Central memory CD8-positive, alpha-beta T cell (primary cell): Measurements from ENCODE around the gene MAP2K5.

Experiments
- ATAC-seq: fragments of 150-1000 bp; cut with Tn5 transposase; replicated peaks from 2 replicates; pipeline ENCODE4 v1.10.0; 2022; ENCODE audit warnings: mild to moderate bottlenecking, moderate FRiP score, moderate number of reproducible peaks; ENCODE audit not compliant: poor library complexity, severe bottlenecking; ENCODE audit errors: extremely low read depth
- DNase-seq, 2 donors: peaks; one replicate each; pipeline ENCODE4 v3.0.0; 2021; ENCODE audit warnings: low spot score in 2 of 2
- H3K27ac Mint-ChIP-seq: one replicate; pipeline ENCODE4 v1.8.0; 2022; ENCODE audit warnings: low read depth, mild to moderate bottlenecking, moderate library complexity, mixed read lengths
- H3K27me3 Mint-ChIP-seq: one replicate; pipeline ENCODE4 v1.8.0; 2022; ENCODE audit warnings: mixed read lengths
- H3K36me3 Mint-ChIP-seq: one replicate; pipeline ENCODE4 v1.8.0; 2022; ENCODE audit warnings: mild to moderate bottlenecking, moderate library complexity, mixed read lengths; ENCODE audit not compliant: insufficient read depth
- H3K4me1 Mint-ChIP-seq: one replicate; pipeline ENCODE4 v1.8.0; 2022; ENCODE audit warnings: mixed read lengths
- H3K4me3 Mint-ChIP-seq: one replicate; pipeline ENCODE4 v1.8.0; 2022; ENCODE audit warnings: mild to moderate bottlenecking, moderate library complexity, mixed read lengths
- H3K9me3 Mint-ChIP-seq: one replicate; pipeline ENCODE4 v1.8.0; 2022; ENCODE audit warnings: mixed read lengths

The MAP2K5 gene

DNA sequence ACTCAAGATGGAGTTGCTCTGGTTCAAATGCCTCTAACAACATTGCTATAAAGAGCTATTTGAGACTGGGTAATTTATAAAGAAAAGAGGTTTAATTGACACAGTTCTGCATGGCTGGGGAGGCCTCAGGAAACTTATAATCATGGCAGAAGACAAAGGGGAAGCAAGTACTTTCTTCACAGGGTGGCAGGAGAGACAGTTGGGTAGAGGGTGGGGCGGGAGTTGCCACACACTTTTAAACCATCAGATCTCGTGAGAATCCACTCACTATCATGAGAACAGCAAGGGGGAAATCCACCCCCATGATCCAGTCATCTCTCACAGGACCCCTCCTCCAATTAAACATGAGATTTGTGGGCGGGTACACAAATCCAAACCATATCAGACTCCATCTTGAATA lies 30.7 kb downstream of the MAP2K5 start:
- H3K4me1 Mint-ChIP-seq = peaks cover 6% of the 10 kb centered on the region
- no peak for DNase-seq
- H3K9me3 Mint-ChIP-seq = no peaks in the 10 kb centered on the region
- no peaks in the 10 kb centered on the region for H3K27me3 Mint-ChIP-seq
- ATAC-seq = no peak
- H3K27ac Mint-ChIP-seq = no peak overlapping the region
- no peak overlapping the region for H3K4me3 Mint-ChIP-seq
- peaks cover 8% of the 10 kb centered on the region for H3K36me3 Mint-ChIP-seq

- no peaks in the 10 kb centered on the region for H3K27me3 Mint-ChIP-seq
- H3K4me1 Mint-ChIP-seq = peaks cover 6% of the 10 kb centered on the region
- ATAC-seq (no peak), DNase-seq (no peak)
- H3K36me3 Mint-ChIP-seq = peaks cover 5% of the 10 kb centered on the region
- H3K9me3 Mint-ChIP-seq = no peaks in the 10 kb centered on the region
- H3K27ac Mint-ChIP-seq = no peak overlapping the region
- no peak overlapping the region for H3K4me3 Mint-ChIP-seq
Observed at GRCh38 chr15:67575039-67575502, 32.6 kb downstream of the MAP2K5 start.

DNA sequence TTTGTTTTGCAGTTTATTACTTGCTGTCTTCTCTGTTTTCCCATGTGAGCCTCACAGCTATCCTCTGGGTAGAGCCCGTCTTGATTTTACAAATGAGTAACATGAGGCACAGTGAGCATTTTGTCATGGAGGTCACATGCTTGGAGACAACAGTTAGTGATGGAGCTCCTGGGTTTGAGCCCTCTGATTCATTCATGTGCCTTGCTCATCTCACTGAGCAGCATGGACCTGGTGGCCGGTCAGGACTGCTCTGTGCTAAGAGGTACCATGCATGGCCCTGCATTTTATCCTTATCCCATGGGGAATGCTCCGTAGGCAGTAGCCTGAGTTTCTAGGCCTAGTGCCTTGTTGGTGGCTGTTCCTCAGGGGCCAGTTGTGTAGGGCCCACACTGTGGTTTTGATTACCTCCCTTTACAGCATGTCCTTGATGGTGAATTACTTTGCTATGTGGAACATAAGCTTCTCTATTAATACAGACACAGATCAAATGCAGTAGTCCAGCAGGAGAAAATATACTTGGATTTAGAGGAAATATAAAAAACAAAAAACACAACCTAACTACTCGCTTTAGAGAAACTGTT lies 35.6 kb downstream of the MAP2K5 start:
- peaks cover 6% of the 10 kb centered on the region for H3K4me1 Mint-ChIP-seq
- no peaks in the 10 kb centered on the region for H3K9me3 Mint-ChIP-seq
- peaks cover 2% of the 10 kb centered on the region for H3K36me3 Mint-ChIP-seq
- H3K27ac Mint-ChIP-seq = no peak overlapping the region
- H3K27me3 Mint-ChIP-seq = no peaks in the 10 kb centered on the region
- ATAC-seq (no peak), DNase-seq (no peak)
- H3K4me3 Mint-ChIP-seq = no peak overlapping the region

GRCh38 chr15:67579164-67579563 lies 36.7 kb downstream of the MAP2K5 start:
- DNase-seq (no peak), ATAC-seq (no peak)
- Mint-ChIP-seq H3K36me3 (no peaks in the 10 kb centered on the region), H3K27ac (no peak overlapping the region), H3K4me1 (peaks cover 1% of the 10 kb centered on the region), H3K27me3 (no peaks in the 10 kb centered on the region), H3K4me3 (no peak overlapping the region), H3K9me3 (no peaks in the 10 kb centered on the region)

DNA sequence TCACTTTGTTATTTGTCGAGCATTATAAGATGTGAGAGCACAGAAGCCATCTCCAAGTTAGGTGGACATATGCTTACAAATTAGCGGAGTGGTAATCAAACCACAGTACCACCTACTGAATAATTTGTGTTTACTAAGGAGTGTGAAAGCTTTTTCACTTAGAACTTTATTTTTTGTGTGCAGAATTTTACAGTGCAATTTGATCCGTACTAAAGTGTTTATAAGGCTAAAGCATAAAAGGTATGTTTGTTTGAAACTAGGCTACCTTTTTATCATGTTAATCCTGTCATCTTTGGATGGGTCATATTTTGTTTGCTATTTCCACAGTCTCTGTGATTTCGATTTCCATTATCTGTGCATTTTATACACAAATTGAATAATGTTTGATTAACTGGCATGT lies 37.5 kb downstream of the MAP2K5 start:
- Mint-ChIP-seq H3K27me3 (no peaks in the 10 kb centered on the region), H3K9me3 (no peaks in the 10 kb centered on the region), H3K4me3 (no peak overlapping the region), H3K27ac (no peak overlapping the region), H3K36me3 (no peaks in the 10 kb centered on the region), H3K4me1 (no peaks in the 10 kb centered on the region)
- no peak for ATAC-seq
- no peak for DNase-seq

DNA sequence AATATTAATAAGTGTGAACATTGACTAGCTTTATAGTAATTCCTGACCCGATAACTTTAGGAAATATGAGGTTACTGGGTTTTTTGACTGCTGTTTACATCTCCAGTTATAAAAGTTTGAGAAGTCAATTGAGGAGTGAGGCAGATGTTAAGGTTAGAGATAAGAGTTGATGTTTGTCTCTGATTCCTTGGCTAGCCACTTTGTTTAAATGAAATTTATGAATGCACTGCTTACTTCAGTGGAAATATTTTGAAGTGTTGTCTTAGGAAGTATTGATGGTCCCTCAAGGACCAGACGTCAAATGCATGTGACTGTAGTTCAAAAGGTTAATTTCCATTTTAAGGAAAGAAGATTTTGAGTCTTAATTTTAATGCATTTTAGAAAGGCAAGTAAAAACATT lies 41.7 kb downstream of the MAP2K5 start:
- ATAC-seq (no peak), DNase-seq (no peak)
- H3K4me1 Mint-ChIP-seq = no peaks in the 10 kb centered on the region
- H3K36me3 Mint-ChIP-seq = peaks cover 4% of the 10 kb centered on the region
- H3K27me3 Mint-ChIP-seq = no peaks in the 10 kb centered on the region
- no peak overlapping the region for H3K27ac Mint-ChIP-seq
- H3K4me3 Mint-ChIP-seq = no peak overlapping the region
- H3K9me3 Mint-ChIP-seq = no peaks in the 10 kb centered on the region

- Mint-ChIP-seq H3K4me1 (no peaks in the 10 kb centered on the region), H3K9me3 (no peaks in the 10 kb centered on the region), H3K36me3 (peaks cover 6% of the 10 kb centered on the region), H3K27ac (no peak overlapping the region), H3K27me3 (no peaks in the 10 kb centered on the region), H3K4me3 (no peak overlapping the region)
- ATAC-seq (no peak), DNase-seq (no peak)
Observed at GRCh38 chr15:67585681-67586080, 43.2 kb downstream of the MAP2K5 start.

- no peaks in the 10 kb centered on the region for H3K4me1 Mint-ChIP-seq
- no peaks in the 10 kb centered on the region for H3K9me3 Mint-ChIP-seq
- no peak overlapping the region for H3K4me3 Mint-ChIP-seq
- peaks cover 8% of the 10 kb centered on the region for H3K36me3 Mint-ChIP-seq
- no peak for ATAC-seq
- H3K27me3 Mint-ChIP-seq = no peaks in the 10 kb centered on the region
- H3K27ac Mint-ChIP-seq = no peak overlapping the region
- DNase-seq = no peak
Observed at GRCh38 chr15:67587331-67587730, 44.8 kb downstream of the MAP2K5 start.

GRCh38 chr15:67587754-67588153 lies 45.3 kb downstream of the MAP2K5 start:
- Mint-ChIP-seq H3K27me3 (no peaks in the 10 kb centered on the region), H3K36me3 (peaks cover 8% of the 10 kb centered on the region), H3K4me1 (no peaks in the 10 kb centered on the region), H3K27ac (no peak overlapping the region), H3K4me3 (no peak overlapping the region), H3K9me3 (no peaks in the 10 kb centered on the region)
- DNase-seq (no peak), ATAC-seq (no peak)

GRCh38 chr15:67590191-67590590 lies 47.7 kb downstream of the MAP2K5 start:
- H3K4me1 Mint-ChIP-seq = no peaks in the 10 kb centered on the region
- no peaks in the 10 kb centered on the region for H3K9me3 Mint-ChIP-seq
- ATAC-seq = no peak
- no peak for DNase-seq
- H3K36me3 Mint-ChIP-seq = peaks cover 8% of the 10 kb centered on the region
- no peaks in the 10 kb centered on the region for H3K27me3 Mint-ChIP-seq
- no peak overlapping the region for H3K27ac Mint-ChIP-seq
- no peak overlapping the region for H3K4me3 Mint-ChIP-seq

DNA sequence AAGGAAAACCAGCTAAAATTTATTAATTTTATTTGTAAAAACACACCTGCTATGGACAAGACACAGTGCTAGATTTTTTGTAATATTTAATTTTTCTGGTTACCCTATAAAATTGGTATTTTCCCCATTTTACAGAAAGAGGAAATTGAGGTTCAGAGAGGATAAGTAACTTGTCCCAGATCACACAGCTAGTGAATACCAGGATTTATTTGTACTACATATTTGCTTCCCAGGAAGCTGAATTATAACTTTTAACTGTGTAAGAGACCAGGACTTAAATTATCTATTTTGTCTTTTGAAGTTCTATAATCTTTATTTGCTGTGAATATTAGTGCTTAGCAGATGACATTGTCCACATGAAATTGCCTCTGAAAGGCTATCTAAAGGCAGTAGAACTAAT lies 49.7 kb downstream of the MAP2K5 start:
- Mint-ChIP-seq H3K27me3 (no peaks in the 10 kb centered on the region), H3K4me3 (no peak overlapping the region), H3K36me3 (peaks cover 10% of the 10 kb centered on the region), H3K27ac (no peak overlapping the region), H3K4me1 (no peaks in the 10 kb centered on the region), H3K9me3 (no peaks in the 10 kb centered on the region)
- ATAC-seq = no peak
- DNase-seq = no peak

- H3K4me1 Mint-ChIP-seq = no peaks in the 10 kb centered on the region
- no peak overlapping the region for H3K4me3 Mint-ChIP-seq
- H3K9me3 Mint-ChIP-seq = no peaks in the 10 kb centered on the region
- ATAC-seq (no peak), DNase-seq (no peak)
- H3K27me3 Mint-ChIP-seq = no peaks in the 10 kb centered on the region
- peaks cover 12% of the 10 kb centered on the region for H3K36me3 Mint-ChIP-seq
- no peak overlapping the region for H3K27ac Mint-ChIP-seq
Observed at GRCh38 chr15:67593562-67593961, 51.1 kb downstream of the MAP2K5 start.

DNA sequence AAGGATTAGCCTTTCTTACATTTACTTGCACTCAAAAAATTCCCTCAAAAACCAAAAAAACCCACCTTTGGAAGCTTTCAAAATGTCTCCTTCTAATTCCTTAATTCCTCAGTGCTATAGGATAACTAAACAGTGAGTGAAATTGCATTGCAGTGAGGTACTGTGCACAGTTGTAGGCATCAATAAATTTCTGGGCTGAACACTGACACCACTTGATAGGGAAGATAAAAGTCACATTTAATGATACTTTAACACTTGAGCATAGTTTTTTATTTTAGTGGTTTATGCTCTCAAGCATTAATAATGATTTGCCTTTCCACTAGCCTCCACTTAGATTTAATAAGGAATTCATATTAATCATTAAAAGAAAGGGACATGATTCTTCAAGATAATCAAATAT lies 52.3 kb downstream of the MAP2K5 start:
- no peaks in the 10 kb centered on the region for H3K27me3 Mint-ChIP-seq

GRCh38 chr15:67595572-67595971 lies 53.1 kb downstream of the MAP2K5 start:
- DNase-seq (no peak), ATAC-seq (no peak)
- no peaks in the 10 kb centered on the region for H3K9me3 Mint-ChIP-seq
- no peaks in the 10 kb centered on the region for H3K4me1 Mint-ChIP-seq
- no peaks in the 10 kb centered on the region for H3K27me3 Mint-ChIP-seq
- no peak overlapping the region for H3K27ac Mint-ChIP-seq
- peaks cover 13% of the 10 kb centered on the region for H3K36me3 Mint-ChIP-seq
- no peak overlapping the region for H3K4me3 Mint-ChIP-seq

More for the DNA sequence above, 52.3 kb downstream of the MAP2K5 start:
- no peaks in the 10 kb centered on the region for H3K9me3 Mint-ChIP-seq
- DNase-seq = no peak
- H3K27ac Mint-ChIP-seq = no peak overlapping the region
- no peak for ATAC-seq
- no peaks in the 10 kb centered on the region for H3K4me1 Mint-ChIP-seq
- peaks cover 9% of the 10 kb centered on the region for H3K36me3 Mint-ChIP-seq
- H3K4me3 Mint-ChIP-seq = no peak overlapping the region
